ENCODE data around the gene LRMDA. TPM values are rescaled to one million over a fixed set of nuclear protein-coding genes. Genes with fewer than 3 reads are reported as not detected.

The LRMDA gene
- total and polyA plus RNA-seq, 2 of the 13 experiments (the other 11 are each of a cell fraction or from before 2014, with no cell fraction given), result 13.4 to 22.0 TPM

DNA sequence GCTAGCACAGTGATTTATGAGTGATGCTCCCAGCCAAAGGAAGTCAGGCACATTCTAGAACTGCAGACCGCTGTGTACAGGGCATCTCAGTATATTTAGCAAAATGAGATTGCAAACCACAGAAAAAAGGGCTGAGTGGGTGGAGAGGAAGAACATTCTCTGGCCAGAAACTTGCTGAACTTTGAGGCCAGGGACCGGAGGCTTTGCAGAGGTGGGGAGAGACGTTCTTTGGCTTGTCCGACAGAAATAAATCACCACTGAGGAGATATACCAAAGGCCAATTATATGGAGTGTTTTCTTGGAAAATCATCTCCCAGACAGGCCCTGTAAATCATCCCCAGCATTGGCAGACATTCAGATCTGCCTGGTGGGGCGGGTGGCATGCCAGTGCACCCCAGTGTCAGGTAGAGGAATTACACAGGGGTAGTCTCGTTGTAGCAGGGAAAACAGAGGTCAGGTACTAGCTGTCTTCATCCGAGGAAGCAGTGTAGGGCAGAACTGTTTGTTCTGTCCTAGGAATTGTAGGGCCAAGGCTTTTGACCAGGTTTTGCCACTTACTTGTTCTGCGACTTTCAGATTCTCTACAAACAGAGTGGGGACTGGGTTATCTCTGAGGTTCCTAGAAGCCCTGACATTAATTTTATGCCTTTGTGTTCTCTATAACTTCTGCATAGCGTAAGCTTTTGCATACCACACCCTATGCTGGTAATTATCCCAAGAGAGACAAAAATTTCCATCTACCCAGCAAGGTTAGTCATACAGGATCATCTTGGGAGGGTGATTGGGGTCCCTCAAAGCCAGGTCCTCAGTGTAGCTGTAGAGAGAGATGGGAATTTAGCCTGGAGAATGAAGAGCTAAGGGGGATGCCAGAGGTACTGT, 655.6 kb downstream of the LRMDA start (continued):
- TF ChIP-seq, protein P1, sequence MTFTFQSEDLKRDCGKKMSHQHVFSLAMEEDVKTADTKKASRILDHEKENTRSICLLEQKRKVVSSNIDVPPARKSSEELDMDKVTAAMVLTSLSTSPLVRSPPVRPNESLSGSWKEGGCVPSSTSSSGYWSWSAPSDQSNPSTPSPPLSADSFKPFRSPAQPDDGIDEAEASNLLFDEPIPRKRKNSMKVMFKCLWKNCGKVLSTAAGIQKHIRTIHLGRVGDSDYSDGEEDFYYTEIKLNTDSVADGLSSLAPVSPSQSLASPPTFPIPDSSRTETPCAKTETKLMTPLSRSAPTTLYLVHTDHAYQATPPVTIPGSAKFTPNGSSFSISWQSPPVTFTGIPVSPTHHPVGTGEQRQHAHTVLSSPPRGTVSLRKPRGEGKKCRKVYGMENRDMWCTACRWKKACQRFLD (CRISPR knock-in tag; IDR thresholded peaks at IDR 0.05; ENCODE audit: borderline replicate concordance), result no peak
- TF ChIP-seq, protein P2, sequence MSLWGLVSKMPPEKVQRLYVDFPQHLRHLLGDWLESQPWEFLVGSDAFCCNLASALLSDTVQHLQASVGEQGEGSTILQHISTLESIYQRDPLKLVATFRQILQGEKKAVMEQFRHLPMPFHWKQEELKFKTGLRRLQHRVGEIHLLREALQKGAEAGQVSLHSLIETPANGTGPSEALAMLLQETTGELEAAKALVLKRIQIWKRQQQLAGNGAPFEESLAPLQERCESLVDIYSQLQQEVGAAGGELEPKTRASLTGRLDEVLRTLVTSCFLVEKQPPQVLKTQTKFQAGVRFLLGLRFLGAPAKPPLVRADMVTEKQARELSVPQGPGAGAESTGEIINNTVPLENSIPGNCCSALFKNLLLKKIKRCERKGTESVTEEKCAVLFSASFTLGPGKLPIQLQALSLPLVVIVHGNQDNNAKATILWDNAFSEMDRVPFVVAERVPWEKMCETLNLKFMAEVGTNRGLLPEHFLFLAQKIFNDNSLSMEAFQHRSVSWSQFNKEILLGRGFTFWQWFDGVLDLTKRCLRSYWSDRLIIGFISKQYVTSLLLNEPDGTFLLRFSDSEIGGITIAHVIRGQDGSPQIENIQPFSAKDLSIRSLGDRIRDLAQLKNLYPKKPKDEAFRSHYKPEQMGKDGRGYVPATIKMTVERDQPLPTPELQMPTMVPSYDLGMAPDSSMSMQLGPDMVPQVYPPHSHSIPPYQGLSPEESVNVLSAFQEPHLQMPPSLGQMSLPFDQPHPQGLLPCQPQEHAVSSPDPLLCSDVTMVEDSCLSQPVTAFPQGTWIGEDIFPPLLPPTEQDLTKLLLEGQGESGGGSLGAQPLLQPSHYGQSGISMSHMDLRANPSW (CRISPR knock-in tag; IDR thresholded peaks at IDR 0.05; ENCODE audit: borderline replicate concordance), result 0 out of 2 replicates have a peak, but pooled peaks have one; percentile 52

DNA sequence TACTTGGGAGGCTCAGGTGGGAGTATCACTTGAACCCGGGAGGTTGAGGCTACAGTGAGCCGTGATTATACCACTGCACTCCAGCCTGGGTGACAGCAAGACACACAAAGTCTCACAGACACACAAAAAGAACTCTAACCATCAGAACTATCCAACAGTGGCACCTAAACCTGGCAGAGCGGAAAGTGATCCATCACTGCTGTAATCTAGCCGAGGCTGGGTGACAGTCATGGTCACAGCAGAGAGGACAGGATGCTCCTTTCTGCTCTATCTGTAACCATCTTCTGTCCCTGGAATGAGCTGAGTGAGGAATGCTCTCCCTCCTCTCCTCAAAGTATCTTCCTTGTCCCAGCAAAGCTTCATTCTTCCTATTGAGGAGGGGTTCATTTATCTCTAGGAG, 656.6 kb downstream of the LRMDA start:
- ChIA-PET CTCF (ENCODE audit: low intra/inter-chr PET ratio, low total read pairs) (no interaction called here), POLR2A (interaction anchor here (1.4 kb wide), 1 partner anchor 55 kb away, joined by 3 read pairs; no protein-coding TSS in a partner anchor)
- Histone ChIP-seq H3K79me2 (ENCODE audit: insufficient read depth, low read length) (no peaks in the 10 kb centered on the region), H3K36me3 (replicated peaks in 1 of 2; ENCODE audit: control insufficient read depth in 1 of 2, insufficient read depth in 2 of 2, low read length in 2 of 2) (no peaks in the 10 kb centered on the region), H3K27ac (ENCODE audit: extremely low read length, insufficient read depth, low read length) (no peak overlapping the region), H3K4me3 (replicated peaks in 1 of 3; ENCODE audit: insufficient read depth in 1 of 3, low read depth in 2 of 3, low read length in 3 of 3) (no peak overlapping the region), H3K9ac (ENCODE audit: insufficient read depth, low read depth, low read length) (no peak overlapping the region), H3K4me1 (ENCODE audit: insufficient read depth, low read length) (peaks cover 54% of the 10 kb centered on the region), H4K20me1 (ENCODE audit: insufficient read depth, low read length) (no peaks in the 10 kb centered on the region), H3K9me3 (ENCODE audit: low read length) (no peaks in the 10 kb centered on the region), H3K4me2 (ENCODE audit: low read depth, low read length) (no peak overlapping the region), H2AFZ (ENCODE audit: low read length) (no peak overlapping the region), H3K27me3 (ENCODE audit: control insufficient read depth in 1 of 2, insufficient read depth in 2 of 2, low read length in 2 of 2) (no peaks in the 10 kb centered on the region)
- intact Hi-C loops (cut with micrococcal nuclease; ENCODE audit: unreplicated experiment) (loop anchor here (5.0 kb wide), 1 partner anchor 36 kb away; no protein-coding TSS in a partner anchor), in situ Hi-C loops (cut with HindIII; ENCODE audit: extremely low pct_ligation_motif_present, low pct_unique_long_range_greater_than_20kb) (no loop called here)
- DNase-seq (ENCODE audit: low spot score) (no peak), ATAC-seq (no peak), FAIRE-seq (no peak)
- TF ChIP-seq ZC3H4 (CRISPR knock-in tag; IDR thresholded peaks at IDR 0.05; ENCODE audit: borderline replicate concordance) (no peak), ESRRA (CRISPR knock-in tag; IDR thresholded peaks at IDR 0.05; ENCODE audit: low read depth) (no peak), PHF5A (CRISPR knock-in tag; IDR thresholded peaks at IDR 0.05; ENCODE audit: low read depth, unreplicated experiment) (no peak), GATAD1 (CRISPR knock-in tag; IDR thresholded peaks at IDR 0.05) (no peak), MTA3 (CRISPR knock-in tag; IDR thresholded peaks at IDR 0.05) (no peak)
- TF ChIP-seq, protein P3, sequence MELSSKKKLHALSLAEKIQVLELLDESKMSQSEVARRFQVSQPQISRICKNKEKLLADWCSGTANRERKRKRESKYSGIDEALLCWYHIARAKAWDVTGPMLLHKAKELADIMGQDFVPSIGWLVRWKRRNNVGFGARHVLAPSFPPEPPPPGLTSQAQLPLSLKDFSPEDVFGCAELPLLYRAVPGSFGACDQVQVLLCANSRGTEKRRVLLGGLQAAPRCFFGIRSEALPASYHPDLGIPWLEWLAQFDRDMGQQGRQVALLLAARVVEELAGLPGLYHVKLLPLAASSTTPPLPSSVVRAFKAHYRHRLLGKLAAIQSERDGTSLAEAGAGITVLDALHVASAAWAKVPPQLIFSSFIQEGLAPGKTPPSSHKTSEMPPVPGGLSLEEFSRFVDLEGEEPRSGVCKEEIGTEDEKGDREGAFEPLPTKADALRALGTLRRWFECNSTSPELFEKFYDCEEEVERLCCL (CRISPR knock-in tag; IDR thresholded peaks at IDR 0.05; ENCODE audit: borderline replicate concordance), result no peak
- BruUV-seq (replicated peaks), result no TSS peak
- WGBS (ENCODE audit: low lambda C conversion rate), result 93% methylated on average over 3 of the region's 4 CpGs

Data from HepG2 (cell line).